Measurements from ENCODE around the gene PPP2R3C.
"Not testable (repeated sequence)": the region's sequence is repeated elsewhere in the genome, so short reads cannot be mapped to it uniquely, and the experiment has no call there.

PPP2R3C gene

DNA sequence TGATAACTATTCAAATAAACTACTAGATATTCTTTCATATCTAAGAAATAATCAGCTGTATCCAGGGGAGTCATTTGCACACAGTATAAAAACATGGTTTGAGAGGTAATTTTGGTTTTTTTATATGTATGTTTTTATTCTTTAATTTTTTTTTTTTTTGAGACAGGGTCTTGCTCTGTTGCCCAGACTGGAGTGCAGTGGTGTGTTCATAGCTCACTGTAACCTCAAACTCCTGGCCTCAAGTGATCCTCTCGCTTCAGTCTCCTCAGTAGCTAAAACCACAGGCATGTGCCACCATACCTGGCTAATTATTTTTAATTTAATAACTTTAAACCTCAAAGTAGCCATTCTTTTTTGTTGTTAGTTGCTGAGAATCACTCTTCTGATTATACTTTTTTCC is 2.3 kb upstream of the PPP2R3C start:
- DNase-seq (ENCODE audit: low spot score): no peak

DNA sequence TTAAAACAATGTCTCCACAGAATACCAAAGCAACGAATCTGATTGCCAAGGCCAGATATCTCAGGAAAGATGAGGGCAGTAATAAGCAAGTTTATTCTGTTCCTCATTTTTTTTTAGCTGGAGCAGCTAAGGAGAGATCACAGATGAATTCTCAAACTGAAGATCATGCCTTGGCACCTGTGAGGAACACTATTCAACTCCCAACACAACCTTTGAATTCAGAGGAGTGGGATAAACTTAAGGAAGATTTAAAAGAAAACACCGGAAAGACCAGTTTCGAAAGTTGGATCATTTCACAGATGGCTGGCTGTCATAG is 1.6 kb upstream of the PPP2R3C start:
- no peak for DNase-seq (ENCODE audit: low spot score)

DNA sequence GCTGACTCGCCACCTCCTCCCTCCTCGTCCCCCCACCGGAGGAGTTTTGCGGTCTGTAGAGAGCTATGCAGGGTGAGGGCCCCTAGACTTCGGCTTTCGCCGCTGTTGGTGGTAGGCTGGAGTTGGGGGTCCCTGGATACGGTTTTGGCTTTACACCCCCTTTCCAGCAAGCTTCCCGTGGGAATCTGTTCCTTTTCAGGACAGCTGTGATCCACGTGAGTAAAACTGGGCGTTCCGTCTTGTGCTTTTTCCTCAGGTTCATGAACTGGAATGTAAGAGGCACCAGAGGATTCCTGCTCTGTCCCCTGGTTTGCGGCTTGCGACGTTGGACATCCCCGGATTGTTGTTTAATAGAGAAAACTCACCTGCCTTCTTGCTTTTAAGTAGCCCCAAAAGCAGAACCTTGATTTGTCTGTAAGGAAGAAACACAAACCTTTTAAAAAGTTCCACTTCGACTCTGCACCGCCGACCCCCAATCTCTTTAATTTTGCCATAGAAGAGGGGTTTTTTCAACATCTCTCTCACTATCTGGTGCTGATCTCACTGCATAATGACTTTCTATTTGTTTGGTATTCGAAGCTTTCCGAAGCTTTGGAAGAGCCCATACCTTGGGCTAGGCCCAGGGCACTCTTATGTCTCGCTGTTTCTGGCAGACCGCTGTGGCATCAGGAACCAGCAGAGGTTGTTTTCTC is 1.1 kb upstream of the PPP2R3C start:
- DNase-seq (ENCODE audit: low spot score): peak; percentile 15

DNA sequence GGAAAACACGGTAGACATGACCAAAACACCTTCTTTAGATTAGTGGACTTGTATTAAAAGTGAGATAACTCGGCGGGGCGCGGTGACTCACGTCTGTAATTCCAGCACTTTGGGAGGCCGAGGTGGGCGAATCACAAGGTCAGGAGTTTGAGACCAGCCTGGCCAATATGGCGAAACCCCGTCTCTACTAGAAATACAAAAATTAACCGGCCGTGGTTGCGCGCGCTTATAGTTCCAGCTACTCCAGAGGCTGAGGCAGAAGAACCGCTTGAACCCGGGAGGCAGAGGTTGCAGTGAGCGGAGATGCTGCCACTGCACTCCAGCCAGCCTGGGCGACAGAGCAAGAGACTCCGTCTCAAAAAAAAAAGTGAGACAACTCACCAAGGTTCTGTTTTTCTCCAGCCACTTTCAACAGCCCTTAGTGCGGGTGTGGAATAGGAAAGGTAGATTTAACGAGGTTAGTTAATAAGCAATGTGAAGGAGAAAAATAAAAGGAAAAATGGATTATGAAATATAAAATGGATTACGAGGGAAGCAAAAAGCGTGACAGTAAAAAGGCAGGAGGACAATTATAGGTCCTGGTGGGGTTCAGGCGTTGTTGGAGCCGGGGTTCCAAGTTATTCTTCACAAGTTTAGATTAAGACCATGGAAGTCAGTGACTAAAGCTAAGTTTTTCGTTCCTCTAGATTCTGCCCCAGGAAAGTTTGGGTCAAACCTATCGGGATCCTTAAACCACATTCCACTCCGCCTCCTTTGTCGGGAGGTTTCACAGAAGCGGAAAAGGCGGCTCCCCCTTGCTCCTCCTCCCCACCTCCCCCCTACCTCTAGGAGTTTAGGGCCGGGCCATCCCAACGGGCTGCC is 534 bp downstream of the PPP2R3C start:
- DNase-seq (ENCODE audit: low spot score): no peak

DNA sequence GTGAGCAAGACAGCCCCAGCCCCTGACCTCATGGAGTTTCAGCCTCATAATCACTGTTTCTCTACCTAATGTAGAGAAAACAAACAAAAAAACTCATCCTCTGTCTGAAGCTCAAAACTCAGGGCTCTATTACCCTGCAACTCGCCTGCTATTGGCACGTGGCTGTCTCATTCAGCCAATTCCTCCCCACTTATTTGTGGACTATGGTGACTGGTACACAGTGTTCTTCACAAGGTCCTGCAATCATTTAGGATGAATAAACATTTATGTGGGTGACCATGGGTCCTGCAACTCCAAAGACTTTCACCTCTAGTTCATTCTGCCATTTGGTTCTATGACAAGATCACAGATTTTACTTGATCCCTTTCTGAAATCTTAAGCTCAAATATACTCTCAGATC is 4.7 kb downstream of the PPP2R3C start:
- DNase-seq (ENCODE audit: low spot score): no peak

DNA sequence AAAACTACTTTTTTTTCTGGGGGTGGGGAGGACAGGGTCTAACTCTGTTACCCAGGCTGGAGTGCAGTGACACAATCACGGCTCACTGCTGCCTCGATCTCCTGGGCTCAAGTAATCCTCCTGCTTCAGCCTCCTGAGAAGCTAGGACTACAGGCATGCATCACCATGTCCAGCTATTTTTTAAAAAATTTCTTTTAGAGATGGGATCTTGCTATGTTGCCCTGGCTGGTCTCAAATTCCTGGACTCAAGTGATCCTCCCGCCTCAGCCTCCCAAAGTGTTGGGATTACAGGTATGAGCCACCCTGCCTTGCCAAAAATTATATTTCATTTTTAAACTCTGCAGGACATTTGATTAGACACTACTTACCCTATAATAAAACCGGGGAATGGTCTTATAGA is 5.5 kb downstream of the PPP2R3C start:
- no peak for DNase-seq (ENCODE audit: low spot score)

DNA sequence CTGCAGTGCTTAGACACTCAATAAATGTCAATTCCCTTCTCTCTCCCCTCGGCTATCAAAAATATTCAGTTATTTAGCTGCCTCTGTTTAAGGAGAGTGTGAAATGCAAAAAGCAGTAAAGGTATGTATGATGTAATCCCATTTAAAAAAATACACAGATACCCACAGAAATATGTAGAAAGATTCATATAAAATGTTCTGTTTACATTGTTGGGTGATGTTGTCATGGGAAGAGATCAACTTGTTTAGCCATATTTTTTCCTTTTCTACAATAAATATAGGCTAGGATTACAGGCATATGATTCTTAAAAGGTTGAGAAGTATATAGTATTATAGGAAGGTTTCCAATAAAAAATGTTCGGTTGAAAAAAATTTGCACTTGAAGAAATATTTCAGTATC is 7.8 kb downstream of the PPP2R3C start:
- DNase-seq (ENCODE audit: low spot score): no peak

DNA sequence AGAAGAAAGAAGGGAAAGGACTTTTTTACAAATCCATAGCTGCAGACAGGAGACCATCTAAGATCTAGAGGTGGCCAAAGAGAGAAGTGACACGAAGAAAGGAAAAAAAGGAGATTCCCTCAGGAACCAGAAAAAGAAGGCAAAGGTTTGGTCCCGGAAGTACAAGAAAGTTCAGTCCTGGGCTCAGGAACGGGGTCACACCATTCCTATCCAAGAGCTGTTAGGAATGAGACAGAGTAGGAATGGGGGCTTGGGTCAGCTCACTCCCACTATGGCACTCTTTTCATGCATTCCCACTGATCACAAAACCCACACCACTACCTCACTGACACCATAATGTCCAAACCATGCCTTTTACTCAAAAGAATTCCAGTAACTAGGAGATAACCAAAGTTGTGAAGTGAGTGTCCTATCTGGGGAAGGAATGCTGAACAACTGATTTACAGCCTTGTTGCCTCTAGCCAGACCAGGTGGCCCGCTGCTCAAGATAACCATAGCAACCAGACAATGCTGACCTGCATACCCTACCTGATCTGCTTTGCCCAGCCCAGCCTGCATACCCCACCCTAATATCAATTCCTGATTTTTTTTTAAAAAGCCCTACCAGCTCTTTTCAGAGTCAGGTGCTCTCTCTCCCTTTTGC is 8.4 kb downstream of the PPP2R3C start:
- no peak for DNase-seq (ENCODE audit: low spot score)

DNA sequence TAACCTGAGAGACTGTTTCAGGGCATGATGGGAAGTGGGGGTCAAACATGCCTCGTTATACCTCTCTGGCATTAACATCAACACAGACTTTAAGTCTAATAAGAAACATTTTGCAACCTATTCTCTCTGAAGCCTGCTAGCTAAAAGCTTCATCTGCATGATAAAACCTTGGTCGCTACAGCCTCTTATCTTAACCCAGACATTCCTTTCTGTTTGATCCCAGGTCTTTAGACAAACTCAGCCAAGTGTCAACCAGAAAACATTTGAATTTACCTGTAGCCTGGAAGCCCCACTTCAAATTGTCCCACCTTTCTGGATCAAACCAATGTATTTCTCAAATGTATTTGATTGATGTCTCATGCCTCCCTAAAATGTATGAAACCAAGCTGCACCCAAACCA is 9.1 kb downstream of the PPP2R3C start:
- no peak for DNase-seq (ENCODE audit: low spot score)

DNA sequence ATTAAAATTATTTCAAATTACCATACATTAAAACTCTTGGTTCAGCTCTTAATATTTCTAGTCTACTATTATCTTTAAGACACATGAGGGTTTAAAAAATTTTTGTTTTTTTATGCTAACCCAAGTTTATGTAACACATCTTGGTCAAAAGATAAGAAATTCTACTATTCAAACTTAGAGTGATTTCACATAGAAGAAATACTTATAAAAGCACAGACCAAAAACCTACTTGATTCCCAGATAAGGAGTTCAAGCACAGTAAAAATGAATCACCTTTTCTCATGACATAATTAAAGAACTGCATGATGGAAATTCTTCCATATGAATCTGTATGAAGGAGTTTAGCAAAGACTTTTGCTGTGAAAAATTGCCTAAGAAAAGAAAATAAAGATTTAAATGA is 13.9 kb downstream of the PPP2R3C start:
- no peak for DNase-seq (ENCODE audit: low spot score)

DNA sequence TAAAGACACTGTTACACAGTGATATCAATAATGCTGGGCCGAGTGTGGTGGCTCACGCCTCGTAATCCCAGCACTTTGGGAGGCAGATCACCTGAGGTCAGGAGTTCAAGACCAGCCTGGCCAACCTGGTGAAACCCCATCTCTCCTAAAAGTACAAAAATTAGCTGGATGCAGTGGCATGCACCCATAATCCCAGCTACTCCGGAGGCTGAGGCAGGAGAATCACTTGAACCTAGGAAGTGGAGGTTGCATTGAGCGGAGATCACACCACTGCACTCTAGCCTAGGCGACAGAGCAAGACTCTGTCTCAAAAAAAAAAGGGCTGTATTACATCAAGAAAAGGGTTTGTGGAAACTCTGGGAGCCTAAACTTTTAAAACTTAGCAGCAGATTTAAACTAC is 27.1 kb downstream of the PPP2R3C start:
- not testable (repeated sequence) for DNase-seq (ENCODE audit: low spot score)

DNA sequence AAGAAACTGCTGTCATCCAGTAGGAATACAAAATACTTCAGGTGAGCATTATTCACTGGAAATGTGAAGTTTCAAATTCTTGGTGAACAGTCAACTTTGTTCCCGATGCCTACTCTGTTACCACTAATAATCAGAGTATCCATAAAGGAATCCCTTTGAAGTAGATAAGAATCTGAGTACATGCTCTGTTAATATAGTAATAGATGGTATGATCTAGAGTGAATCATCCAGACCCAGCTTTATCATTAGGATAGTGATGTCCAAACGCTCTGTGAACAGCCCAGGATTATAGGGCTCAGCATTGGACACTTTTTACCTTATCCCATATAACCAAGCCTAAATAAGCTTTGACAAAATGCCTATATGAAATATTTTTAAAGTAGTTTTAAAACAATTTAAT is 33.3 kb downstream of the PPP2R3C start:
- no peak for DNase-seq (ENCODE audit: low spot score)

DNA sequence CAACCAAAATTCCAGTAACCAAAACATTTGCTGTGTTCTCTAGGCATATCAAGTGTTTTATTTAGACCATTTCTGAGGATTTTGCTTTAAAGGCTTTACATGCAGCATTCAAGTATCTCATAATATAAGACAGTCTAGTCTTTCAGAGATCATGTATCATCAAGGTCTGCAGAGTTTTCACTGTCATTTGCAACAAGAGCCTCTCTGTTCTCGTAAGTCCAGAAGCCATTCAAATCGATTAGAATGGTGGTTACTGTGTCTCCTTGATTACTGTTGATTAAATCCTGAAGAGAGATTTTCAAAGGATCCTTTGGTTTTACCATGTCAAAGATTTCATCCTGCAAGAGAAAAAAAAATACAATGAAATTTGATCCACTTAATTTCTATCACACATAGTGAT is 36.3 kb downstream of the PPP2R3C start:
- no peak for DNase-seq (ENCODE audit: low spot score)

DNA sequence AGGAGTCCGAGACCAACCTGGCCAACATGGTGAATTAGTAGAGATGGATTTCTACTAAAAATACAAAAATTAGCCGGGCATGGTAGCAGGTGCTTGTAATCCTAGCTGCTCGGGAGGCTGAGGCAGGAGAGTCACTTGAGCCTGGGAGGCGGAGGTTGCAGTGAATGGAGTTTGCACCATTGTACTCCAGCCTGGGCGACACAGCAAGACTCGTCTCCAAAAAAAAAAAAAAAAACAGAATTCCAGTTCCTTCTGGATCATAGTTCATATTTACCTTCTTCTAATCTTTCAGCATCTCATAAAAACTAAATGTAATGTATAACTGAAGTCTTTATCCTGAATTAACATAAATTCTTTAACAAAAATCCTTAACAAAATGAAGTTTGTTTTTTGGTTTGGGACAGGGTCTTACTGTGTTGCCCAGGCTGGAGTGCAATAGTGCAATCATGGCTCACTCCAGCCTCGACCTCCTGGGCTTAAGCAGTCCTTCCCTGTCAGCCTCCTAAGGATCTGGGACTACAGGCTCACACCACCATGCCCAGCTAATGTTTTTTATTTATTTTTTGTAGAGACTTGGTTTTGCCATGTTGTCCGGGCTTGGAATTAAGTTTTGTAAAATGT is 38.1 kb downstream of the PPP2R3C start:
- no peak for DNase-seq (ENCODE audit: low spot score)

DNA sequence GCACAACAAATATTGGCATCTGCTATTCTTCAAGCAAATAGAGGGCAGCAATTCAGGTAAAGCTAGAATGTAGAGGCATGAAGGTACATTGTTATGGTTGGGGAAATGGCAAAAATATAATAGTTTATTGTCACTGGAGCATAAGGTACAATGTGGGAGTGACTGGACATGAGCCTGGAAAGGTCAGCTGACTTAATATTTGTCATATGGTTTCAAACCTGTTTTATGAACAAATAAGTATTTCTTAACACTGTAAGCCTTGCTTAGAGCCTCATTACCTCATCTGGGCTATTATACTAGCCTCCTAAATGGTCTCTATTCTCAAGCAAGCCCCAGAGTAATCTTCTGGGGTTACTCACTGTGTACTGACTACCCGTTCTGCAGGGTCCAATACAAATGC is 42.0 kb downstream of the PPP2R3C start:
- DNase-seq (ENCODE audit: low spot score): no peak

DNA sequence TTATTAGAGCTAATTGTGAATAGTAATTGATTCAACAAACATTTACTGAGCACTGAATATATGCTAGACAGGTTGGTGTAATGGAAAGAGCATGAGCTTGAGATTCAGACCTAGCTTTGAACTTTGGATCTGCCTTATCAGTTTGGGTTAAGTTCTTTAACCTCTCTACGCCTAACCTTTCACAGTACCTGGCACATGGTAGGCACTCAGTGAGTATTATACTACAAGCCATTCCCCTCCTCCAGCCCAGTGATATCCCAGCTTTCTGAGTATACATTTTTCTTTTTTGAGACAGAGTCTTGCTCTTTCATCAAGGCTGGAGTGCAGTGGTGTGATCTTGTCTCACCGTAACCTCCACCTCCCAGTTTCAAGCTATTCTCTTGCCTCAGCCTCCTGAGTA is 43.7 kb downstream of the PPP2R3C start:
- DNase-seq (ENCODE audit: low spot score): no peak

DNA sequence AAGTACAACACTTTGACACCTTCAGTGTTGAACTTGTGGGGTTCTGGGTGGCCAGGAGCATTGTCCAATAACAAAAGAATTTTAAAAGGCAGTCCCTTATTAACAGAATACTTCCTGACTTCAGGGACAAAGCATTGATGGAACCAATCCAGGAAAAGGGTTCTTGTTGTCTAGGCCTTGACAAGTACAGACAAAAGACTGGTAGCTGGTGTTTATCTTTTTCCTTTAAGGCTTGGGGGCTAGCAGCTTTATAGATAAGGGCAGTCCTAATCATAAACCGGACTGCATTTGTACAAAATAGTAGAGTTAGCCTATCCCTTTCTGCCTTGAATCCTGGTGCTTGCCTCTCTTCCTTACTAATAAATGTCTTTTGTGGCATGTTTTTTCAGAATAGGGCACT is 48.3 kb downstream of the PPP2R3C start:
- DNase-seq (ENCODE audit: low spot score): no peak

DNA sequence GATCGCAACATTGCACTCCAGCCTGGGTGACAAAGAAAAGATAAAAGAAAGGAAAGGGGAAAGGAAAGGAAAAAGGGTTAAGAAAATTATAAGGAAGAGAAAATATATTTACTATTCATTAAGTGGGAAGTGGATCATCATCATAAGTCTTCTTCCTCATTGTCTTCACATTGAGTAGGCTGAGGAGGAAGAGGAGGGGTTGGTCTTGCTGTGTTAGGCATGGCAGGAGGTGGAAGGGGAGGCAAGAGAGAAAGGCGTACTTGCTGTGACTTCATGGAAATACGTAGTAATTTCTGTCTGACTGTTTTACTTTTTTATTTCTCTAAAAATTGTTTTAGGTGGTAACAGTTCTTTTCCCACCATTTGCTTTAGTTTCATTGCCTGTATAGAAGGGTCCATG is 49.6 kb downstream of the PPP2R3C start:
- no peak for DNase-seq (ENCODE audit: low spot score)

DNA sequence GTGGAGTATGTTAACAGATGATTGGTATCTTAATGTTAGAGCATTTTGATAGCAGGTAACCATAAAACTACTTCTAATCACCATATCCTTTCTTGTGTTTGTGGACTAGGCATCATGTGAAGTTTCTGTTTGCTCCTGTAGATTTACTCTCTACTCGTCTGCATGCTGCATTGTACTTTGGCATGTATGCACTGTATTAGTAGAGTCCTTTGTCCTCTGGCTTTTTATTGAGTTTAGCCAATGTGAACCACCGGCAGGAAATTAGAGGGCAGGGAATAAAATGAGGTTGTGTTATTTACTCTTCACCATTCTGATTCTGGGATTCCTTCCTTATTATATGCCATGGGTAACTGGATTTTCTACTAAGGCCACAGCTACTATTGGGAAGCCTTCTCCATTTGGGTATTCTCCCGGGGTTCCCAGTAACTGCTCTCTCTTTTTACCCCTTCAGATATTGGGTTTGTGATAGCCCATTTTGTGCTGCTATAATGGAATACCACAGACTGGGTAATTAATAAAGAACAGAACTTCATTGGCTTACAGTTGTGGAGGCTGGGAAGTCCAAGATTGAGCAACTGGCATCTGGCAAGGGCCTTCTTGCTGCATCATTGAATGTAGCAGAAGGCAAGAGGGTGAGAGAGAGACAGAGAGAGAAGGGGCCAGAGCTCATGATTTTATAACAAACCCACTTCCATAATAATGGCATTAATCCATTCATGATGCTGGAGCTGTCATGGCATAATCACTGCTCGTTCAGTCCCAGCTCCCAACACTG is 53.4 kb downstream of the PPP2R3C start:
- no peak for DNase-seq (ENCODE audit: low spot score)

DNA sequence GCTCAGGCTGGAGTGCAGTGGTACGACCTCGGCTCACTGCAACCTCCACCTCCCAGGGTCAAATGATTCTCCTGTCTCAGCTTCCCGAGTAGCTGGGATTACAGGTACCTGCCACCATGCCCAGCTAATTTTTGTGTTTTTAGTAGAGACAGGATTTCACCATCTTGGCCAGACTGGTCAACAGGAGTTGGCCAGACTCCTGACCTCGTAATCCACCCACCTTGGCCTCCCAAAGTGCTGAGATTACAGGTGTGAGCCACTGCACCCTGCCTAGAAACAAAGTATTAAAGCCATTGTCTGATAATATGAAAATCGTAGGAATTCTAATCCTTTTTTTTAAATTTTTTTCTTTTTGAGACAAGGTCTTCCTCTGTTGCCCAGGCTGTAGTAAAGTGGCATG is 56.1 kb downstream of the PPP2R3C start:
- not testable (repeated sequence) for DNase-seq (ENCODE audit: low spot score)

DNA sequence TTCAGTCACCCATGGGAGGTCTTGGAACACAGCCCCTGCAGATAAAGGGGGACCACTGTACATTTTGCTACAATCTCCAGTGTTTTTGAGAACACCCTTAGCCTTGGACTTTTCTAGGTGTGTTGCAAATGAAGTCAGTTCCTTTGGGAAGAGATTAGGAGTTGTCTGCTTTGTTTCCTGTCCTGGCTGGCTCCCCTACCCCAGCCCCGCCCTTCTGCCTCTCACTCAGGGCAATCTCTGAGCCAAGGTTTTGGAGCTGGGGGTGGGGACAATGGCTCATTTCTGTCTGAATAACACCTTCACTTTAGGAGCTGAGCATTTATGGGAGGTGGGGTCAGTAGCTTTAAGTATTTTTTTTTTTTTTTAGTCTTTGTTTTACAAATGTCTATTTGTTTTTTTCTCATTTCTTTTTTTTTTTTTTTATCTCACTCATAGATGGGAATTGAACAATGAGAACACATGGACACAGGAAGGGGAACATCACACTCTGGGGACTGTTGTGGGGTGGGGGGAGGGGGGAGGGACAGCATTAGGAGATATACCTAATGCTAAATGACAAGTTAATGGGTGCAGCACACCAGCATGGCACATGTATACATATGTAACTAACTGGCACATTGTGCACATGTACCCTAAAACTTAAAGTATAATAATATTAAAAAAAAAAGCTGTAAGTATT is 60.5 kb downstream of the PPP2R3C start:
- DNase-seq (ENCODE audit: low spot score): not testable (repeated sequence)

DNA sequence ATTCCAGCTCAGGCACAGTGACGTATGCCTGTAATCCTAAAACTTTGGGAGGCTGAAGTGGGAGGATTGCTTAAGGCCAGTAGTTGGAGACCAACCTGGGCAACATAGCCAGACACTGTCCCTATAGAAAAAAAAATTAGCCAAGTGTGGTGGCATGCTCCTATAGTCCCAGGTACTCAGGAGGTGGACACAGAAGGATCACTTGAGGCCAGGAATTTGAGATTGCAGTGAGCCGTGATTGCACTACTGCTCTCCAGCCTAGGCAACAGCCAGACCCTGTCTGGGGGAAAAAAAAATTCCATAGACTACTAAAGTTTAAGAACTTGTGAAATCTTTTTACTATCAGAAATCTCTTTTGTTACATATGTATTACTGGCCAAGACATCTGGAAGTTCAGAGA is 69.2 kb downstream of the PPP2R3C start:
- no peak for DNase-seq (ENCODE audit: low spot score)

Data from HuH-7.5 (cell line).